ENCODE measurements around the gene ALPP.
"Not testable (repeated sequence)": the region's sequence is repeated elsewhere in the genome, so short reads cannot be mapped to it uniquely, and the experiment has no call there.

Gene ALPP

DNA sequence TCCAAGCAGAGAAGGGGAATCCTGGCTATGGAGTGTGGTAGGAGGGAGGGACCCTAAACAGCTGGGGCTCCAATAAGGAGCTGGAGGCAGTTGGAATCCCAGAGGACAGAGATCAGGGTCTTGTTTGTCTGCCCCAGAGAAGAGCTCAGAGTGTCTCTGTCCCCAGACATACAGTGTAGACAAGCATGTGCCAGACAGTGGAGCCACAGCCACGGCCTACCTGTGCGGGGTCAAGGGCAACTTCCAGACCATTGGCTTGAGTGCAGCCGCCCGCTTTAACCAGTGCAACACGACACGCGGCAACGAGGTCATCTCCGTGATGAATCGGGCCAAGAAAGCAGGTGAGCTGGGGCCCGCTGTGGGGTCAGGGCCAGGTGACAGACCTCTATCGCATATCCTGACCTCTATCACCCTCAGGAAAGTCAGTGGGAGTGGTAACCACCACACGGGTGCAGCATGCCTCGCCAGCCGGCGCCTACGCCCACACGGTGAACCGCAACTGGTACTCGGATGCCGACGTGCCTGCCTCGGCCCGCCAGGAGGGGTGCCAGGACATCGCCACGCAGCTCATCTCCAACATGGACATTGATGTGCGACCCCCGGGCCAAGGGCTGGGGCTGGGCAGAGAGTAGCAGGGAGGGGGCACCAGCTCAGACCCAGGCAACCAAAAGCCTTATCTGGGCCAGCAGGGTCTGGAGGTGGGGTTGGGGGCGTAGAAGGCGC, 29.0 kb downstream of the ALPP start:
- DNase-seq: not testable (repeated sequence)

DNA sequence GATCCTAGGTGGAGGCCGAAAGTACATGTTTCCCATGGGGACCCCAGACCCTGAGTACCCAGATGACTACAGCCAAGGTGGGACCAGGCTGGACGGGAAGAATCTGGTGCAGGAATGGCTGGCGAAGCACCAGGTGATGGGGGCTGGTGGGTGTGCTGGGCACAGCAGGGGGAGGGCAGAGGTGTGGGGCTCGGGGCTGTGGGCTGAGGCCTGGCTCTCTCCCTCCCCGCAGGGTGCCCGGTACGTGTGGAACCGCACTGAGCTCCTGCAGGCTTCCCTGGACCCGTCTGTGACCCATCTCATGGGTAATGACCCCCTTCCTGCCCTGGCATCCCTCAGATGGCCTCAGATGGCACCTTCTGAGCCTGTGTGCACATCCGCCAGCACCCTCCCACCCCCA, 29.7 kb downstream of the ALPP start:
- DNase-seq: not testable (repeated sequence)

GRCh38 chr2:232409617-232410016, 31.1 kb downstream of the ALPP start:
- DNase-seq: not testable (repeated sequence)

DNA sequence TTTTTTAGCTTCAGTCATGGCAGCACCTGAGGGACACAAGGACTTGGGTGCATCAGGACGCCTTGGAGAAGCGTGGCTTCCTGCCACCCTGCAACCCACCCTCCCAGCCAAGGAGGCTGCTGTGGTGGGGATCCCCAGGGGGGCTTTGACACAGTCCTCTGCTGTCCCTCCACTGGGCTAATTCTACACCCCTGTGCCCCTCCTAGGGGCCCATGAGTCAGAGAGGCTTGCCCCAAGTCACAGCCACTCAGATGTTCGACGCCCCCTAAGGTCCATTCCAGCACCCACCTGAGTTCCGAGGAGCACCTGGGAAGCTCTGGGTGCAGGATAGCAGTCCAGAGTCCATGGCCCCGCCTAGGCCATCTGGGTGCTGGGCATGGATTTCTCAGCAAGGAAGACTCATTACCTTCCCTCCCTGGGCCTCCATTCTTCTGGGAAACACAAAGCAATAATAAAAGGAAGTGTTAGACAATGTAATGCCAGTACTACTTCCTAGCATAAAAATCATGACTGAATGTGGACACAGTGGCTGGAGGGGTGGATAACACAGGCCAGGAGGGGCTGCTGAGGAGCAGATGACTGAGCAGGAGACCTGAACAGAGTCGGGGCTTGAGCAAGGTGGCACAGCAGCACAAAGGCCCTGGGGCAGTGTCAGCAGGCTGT, 31.8 kb downstream of the ALPP start:
- no peak for DNase-seq

- no peak for DNase-seq
Observed at GRCh38 chr2:232411901-232412629, 33.5 kb downstream of the ALPP start.

- DNase-seq: no peak
Observed at GRCh38 chr2:232412986-232413385, 34.4 kb downstream of the ALPP start.

DNA sequence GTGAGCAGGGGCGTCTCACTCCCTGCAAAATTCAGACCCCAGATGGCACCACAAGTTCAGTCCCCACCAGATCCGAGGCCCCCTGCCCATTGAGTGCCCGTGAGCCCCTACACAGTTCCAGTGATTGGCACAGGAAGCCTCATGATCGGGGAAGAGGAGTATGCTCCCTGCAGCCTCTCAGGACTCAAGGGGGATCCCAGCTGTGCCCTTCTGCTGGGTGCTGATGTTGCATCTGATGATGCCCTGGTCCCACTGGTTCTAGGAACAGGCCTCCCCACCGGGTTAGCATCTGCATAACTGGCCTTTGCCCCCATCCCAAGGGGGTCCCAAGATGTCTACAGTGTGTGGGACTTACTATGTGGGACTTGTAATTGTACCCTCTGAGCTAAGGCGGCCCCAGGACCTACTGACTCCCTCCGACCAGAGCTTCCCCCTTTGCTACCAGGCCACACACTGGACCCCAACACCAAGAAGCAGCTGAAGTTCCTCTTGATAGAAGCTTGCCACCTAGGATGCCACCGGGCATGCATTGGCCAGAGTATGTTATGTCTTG, 36.7 kb downstream of the ALPP start:
- no peak for DNase-seq

GRCh38 chr2:232415736-232416520, 37.4 kb downstream of the ALPP start:
- DNase-seq: no peak

DNA sequence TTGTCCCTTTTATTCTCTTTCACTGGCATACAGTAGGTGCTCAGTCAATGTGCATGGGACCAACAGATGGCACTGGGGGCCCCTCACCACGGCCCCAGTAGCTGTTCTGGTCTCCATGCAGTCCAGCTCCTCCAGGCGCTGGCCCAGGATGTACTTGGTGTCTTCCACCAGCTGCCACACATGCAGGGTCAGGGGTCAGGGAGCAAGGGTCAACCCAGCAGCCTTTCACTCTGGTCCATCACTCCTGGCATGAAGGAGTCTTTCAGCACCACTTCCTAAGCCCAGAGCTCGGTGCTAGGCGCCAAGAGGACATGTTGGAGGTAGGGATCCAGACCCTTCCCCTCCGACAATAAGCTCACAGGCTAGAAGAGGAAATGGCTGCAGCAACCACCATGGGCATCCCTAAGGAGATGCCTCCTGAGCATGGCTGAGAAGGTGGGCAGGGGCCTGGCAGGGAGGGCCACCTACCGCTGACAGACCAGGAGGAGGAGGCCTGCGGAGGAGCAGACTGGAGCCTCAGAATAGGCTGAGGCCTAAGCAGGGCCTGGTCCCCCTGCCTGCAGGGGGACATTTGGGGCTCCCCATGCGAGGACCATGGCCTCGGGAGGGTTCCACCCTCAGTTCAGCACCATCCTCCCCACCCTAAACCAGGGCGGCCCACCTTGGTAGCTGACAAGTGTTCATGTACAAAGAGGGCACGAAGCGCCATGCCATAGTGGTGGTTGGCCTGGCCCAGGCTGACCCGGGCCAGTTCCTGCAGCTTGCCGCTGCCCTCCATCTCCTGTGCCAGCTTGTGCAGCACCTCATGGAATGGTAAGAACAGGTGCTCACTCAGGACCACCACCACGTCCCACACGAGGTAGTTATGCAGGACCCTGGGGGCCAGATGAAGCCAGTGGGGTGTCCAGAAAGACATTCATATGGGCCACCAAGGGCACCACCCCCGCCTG, 38.2 kb downstream of the ALPP start:
- no peak for DNase-seq

DNA sequence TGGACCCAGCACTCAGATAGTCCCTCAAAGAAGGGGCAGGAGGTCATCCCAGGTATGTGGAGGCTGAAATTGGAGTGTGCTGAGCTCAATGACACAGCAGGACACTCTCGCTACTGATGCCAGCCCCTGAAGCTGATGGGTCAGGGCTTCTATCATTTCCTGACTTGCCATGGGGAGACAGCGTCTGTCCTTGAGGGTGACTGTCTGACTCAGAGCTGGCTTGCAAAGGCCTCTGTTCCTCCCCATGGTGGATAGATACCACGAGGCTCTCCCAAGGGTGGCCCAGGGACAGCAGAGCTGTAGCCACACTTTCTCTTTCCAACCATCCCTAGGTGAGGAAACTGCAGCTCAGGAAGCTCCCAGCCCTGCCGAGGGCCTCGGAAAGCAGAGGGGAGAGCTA, 38.9 kb downstream of the ALPP start:
- DNase-seq: no peak

DNA sequence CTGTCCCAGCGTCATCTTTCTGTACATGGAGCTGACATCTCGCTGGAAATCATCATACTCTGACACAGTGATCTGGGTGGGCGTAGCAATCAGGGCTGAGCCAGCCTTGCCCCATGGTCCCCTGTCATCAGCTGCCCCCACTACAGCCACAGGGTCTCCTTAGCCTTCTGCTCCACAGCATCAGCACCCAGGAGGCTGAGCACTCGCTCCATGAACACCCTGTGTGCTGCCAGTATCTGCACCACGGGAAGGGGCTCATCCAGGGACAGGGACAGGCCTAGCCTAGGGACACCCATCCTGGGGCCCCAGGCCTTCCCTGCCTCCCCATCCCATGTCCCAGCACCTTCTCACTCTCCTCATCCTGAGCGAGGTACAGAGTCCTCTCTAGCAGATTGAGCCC, 39.5 kb downstream of the ALPP start:
- no peak for DNase-seq

DNA sequence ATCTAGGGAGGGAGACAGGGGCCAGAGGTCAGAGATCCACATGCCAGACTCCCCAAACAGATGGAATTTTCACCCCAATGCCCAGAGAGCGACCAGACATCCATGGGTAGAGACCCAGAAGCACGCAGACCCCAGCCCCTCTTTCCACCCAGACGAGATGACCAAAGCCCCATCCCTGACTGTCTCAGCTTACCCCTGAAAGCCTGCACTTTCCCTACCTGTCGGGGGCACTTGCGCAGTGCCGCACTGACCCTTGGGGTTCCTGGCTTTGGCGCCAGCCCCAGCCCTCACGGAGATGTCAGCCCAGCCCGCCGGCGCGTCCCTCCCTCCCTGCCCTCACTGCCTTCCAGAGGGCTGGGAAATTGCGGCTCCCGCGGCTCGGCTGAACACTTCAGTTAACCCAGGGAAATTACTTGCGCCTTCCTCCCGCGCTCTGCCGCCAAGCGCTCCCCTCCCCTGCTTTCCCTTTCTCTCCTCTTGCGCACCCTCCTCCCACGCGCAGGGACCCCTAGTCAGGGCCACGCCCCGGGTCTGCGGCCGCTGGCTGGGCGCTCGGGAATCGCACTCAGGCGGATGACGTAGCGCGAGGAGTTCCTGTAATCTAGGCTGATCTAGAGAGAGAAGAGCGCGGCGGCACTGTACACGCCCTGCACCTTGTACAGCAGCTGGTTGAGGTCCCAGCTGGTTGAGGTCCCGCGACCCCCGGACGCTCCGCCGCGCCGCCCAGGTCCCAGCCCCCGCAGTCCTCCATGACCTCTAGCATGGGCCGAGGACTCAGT, 40.1 kb downstream of the ALPP start:
- DNase-seq: no peak

- no peak for DNase-seq
Observed at GRCh38 chr2:232419245-232420072, 40.9 kb downstream of the ALPP start.

DNA sequence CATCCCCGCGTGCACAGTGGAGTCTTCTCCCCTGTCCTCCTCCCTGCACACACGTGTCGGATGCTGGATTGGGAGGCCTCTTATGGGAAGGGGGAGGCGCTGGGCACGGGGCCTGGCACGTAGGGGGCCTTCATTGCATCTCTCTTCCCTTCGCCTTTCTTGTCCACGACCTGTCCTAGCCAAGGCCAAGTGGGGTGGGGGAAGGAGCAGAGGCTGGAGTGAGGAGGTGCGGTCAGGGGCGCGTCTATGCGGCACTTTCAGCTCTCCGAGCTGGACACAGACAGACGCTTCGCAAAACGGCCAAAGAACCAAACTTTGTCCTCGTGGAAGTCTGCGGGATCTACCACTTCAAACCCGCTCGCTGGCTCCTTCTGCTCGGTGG, 41.5 kb downstream of the ALPP start:
- DNase-seq: no peak

- peak; percentile 32 for DNase-seq
Observed at GRCh38 chr2:232420463-232421188, 42.1 kb downstream of the ALPP start.

- no peak for DNase-seq
Observed at GRCh38 chr2:232421189-232421785, 42.7 kb downstream of the ALPP start.

- no peak for DNase-seq
Observed at GRCh38 chr2:232422051-232422450, 43.5 kb downstream of the ALPP start.

DNA sequence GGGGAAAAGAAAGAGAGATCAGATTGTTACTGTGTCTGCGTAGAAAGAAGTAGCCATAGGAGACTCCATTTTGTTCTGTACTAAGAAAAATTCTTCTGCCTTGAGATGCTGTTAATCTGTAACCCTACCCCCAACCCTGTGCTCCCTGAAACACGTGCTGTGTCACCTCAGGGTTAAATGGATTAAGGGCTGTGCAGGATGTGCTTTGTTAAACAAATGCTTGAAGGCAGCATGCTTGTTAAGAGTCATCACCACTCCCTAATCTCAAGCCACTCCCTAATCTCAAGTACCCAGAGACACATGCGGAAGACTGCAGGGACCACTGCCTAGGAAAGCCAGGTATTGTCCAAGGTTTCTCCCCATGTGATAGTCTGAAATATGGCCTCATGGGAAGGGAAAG, 44.4 kb downstream of the ALPP start:
- not testable (repeated sequence) for DNase-seq

- DNase-seq: not testable (repeated sequence)
Observed at GRCh38 chr2:232423407-232423806, 44.9 kb downstream of the ALPP start.

Measured in NCI-H2171 (cell line).